GM23248 (cell line): ENCODE measurements around the gene KIF1A. TPM values are rescaled to one million over a fixed set of nuclear protein-coding genes. Genes with fewer than 3 reads are reported as not detected.

Experiments used
- DNase-seq: peaks from one replicate; pipeline ENCODE4 v3.0.0-alpha.2; 2015
- H2AFZ ChIP-seq: fragments of 200-600 bp; sonication (generic); 2 replicates; pipeline ENCODE4 v1.6.1; 2016; ENCODE audit warnings: antibody characterized with exemption
- H3F3A ChIP-seq: fragments of 200-600 bp; sonication (generic); 2 replicates; pipeline ENCODE4 v1.6.1; 2016; ENCODE audit warnings: mild to moderate bottlenecking, antibody characterized with exemption, mixed run types; ENCODE audit not compliant: insufficient read depth
- H3K27ac ChIP-seq: fragments of 200-600 bp; sonication (generic); 2 replicates; pipeline ENCODE4 v1.5.1; 2016; ENCODE audit warnings: mild to moderate bottlenecking
- H3K27me3 ChIP-seq: fragments of 200-600 bp; sonication (generic); replicated peaks from 2 replicates; pipeline ENCODE4 v1.6.1; 2016; ENCODE audit warnings: mild to moderate bottlenecking; ENCODE audit not compliant: insufficient read depth
- H3K36me3 ChIP-seq: fragments of 200-600 bp; sonication (generic); 2 replicates; pipeline ENCODE4 v1.6.1; 2016; ENCODE audit warnings: low read depth, mild to moderate bottlenecking
- H3K4me1 ChIP-seq: fragments of 200-600 bp; sonication (generic); 2 replicates; pipeline ENCODE4 v1.6.1; 2016; ENCODE audit warnings: mild to moderate bottlenecking; ENCODE audit not compliant: insufficient read depth
- H3K4me2 ChIP-seq: fragments of 200-600 bp; sonication (generic); one replicate; pipeline ENCODE4 v1.6.1; 2016; ENCODE audit warnings: mild to moderate bottlenecking; ENCODE audit not compliant: unreplicated experiment
- H3K4me3 ChIP-seq: fragments of 200-600 bp; sonication (generic); 2 replicates; pipeline ENCODE4 v1.5.1; 2016; ENCODE audit warnings: mild to moderate bottlenecking
- H3K79me2 ChIP-seq: fragments of 200-600 bp; sonication (generic); 2 replicates; pipeline ENCODE4 v1.6.1; 2016; ENCODE audit warnings: mild to moderate bottlenecking; ENCODE audit not compliant: insufficient read depth
- H3K9ac ChIP-seq: fragments of 200-600 bp; sonication (generic); 2 replicates; pipeline ENCODE4 v1.6.1; 2016; ENCODE audit warnings: mild to moderate bottlenecking
- H3K9me2 ChIP-seq: fragments of 200-600 bp; sonication (generic); 2 replicates; pipeline ENCODE4 v1.6.1; 2016; ENCODE audit warnings: mixed run types, mild to moderate bottlenecking, moderate library complexity; ENCODE audit not compliant: insufficient read depth
- H3K9me3 ChIP-seq: fragments of 200-600 bp; sonication (generic); one replicate; pipeline ENCODE4 v1.6.1; 2017; ENCODE audit warnings: low read depth
- H4K20me1 ChIP-seq: fragments of 200-600 bp; sonication (generic); 2 replicates; pipeline ENCODE4 v1.6.0; 2016; ENCODE audit not compliant: insufficient read depth
- EZH2 ChIP-seq: fragments of 200-600 bp; sonication (generic); IDR thresholded peaks from 2 replicates; pipeline ENCODE4 v1.6.1; 2018; ENCODE audit warnings: antibody characterized with exemption, mild to moderate bottlenecking; ENCODE audit not compliant: insufficient read depth, poor library complexity, severe bottlenecking
- EZH2phosphoT487 ChIP-seq: fragments of 200-600 bp; sonication (generic); IDR thresholded peaks from 2 replicates; pipeline ENCODE4 v1.6.1; 2018; ENCODE audit warnings: antibody characterized with exemption, moderate library complexity, mild to moderate bottlenecking, low read depth; ENCODE audit not compliant: insufficient read depth
- WGBS, 2 experiments: methylation state at CpG; one replicate each; pipeline ENCODE4 v1.1.6; 2015 to 2017; ENCODE audit warnings: low lambda C conversion rate in 2 of 2, low coverage in 1 of 2; ENCODE audit errors: missing lambda C conversion rate in 2 of 2; 5-methylcytosine and 5-hydroxymethylcytosine counted together
- in situ Hi-C: fragments of 300-500 bp; cut with MboI; formaldehyde crosslinking; loops from 2 replicates; pipeline ENCODE4 v1.15.0; 2020
- polyA plus RNA-seq: library from polyadenylated mRNA; unstranded; fragments of >200 nt; fragmentation: Nextera tagmentation; extraction: Ambion mirVana; gene quantifications from 2 replicates; pipeline ENCODE4 v1.2.1, GENCODE V29; 2016
- total RNA-seq: library from RNA; depleted of rRNA; stranded (reverse); fragments of >200 nt; shearing (Covaris generic); gene quantifications from 2 replicates; pipeline ENCODE4 v1.2.3, GENCODE V29; 2014

Gene KIF1A
- total and polyA plus RNA-seq, 2 experiments from 2014 or later, result under 0.01 to 0.05 TPM

DNA sequence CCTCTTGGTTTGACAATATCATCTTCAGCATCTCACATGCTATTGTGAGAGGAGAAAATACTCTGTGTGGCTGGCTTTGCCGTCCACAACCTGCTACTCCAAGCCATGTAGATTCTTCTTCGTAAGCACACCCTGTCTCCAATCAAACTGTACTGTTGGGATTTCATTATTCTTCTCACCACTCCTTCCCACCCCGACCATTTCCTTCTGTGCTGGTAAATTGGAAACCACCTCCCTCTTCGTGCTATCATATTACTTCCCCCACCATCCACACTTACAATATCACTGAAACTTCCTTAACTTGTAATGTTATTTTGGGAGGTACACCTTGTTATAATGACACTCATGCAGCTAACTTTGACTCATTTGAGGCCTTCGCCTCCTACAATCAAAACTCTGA is 45.4 kb upstream of the KIF1A start:
- no peaks in the 10 kb centered on the region for H3K9me3 ChIP-seq
- no peaks in the 10 kb centered on the region for H3K79me2 ChIP-seq

GRCh38 chr2:240864475-240864874 is 44.5 kb upstream of the KIF1A start:
- no peaks in the 10 kb centered on the region for H3F3A ChIP-seq
- no peaks in the 10 kb centered on the region for H3K4me1 ChIP-seq
- no peak overlapping the region for H3K27ac ChIP-seq
- H4K20me1 ChIP-seq, result no peaks in the 10 kb centered on the region
- no peak overlapping the region for H3K4me3 ChIP-seq
- DNase-seq, result no peak
- WGBS, 2 experiments, result 67 to 72% methylated on average over 3 of the region's 3 CpGs
- H2AFZ ChIP-seq, result no peak overlapping the region
- in situ Hi-C loops, result no loop called here
- TF ChIP-seq EZH2phosphoT487, result no peak
- no peak for TF ChIP-seq EZH2
- no peaks in the 10 kb centered on the region for H3K9me2 ChIP-seq
- H3K27me3 ChIP-seq, result peaks cover 8% of the 10 kb centered on the region
- H3K36me3 ChIP-seq, result no peaks in the 10 kb centered on the region
- no peaks in the 10 kb centered on the region for H3K9me3 ChIP-seq
- H3K79me2 ChIP-seq, result no peaks in the 10 kb centered on the region
- no peak overlapping the region for H3K9ac ChIP-seq
- no peak overlapping the region for H3K4me2 ChIP-seq

More for the DNA sequence above, 45.4 kb upstream of the KIF1A start:
- H2AFZ ChIP-seq, result no peak overlapping the region
- no peak for TF ChIP-seq EZH2
- no peak for TF ChIP-seq EZH2phosphoT487
- no peaks in the 10 kb centered on the region for H3F3A ChIP-seq
- no peak overlapping the region for H3K27ac ChIP-seq
- H3K4me3 ChIP-seq, result no peak overlapping the region
- DNase-seq, result no peak
- no peak overlapping the region for H3K4me2 ChIP-seq
- H4K20me1 ChIP-seq, result no peaks in the 10 kb centered on the region
- H3K9me2 ChIP-seq, result no peaks in the 10 kb centered on the region
- WGBS, 2 experiments, result 62 to 74% methylated on average over 5 of the region's 5 CpGs
- peaks cover 8% of the 10 kb centered on the region for H3K27me3 ChIP-seq
- H3K9ac ChIP-seq, result no peak overlapping the region
- no peaks in the 10 kb centered on the region for H3K36me3 ChIP-seq
- in situ Hi-C loops, result no loop called here
- H3K4me1 ChIP-seq, result no peaks in the 10 kb centered on the region

DNA sequence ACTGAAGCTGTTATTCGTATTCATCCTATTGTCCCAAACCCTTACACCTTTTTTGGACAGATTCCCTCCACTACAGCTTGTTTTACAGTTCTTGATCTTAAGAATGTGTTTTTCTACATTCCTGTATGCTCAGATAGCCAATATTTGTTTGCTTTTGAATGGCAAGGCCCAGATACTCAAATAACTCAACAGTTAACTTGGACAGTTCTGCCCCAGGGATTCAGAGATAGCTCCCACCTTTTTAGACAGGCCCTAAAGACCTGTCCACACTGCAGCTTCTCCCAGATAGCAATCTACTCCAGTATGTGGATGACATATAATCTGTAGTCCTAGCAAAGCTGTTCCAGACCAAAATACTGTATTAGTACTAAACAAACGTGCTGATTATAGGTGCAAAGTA is 41.5 kb upstream of the KIF1A start:
- Histone ChIP-seq H3K4me2 (no peak overlapping the region), H3K27ac (no peak overlapping the region), H3F3A (no peaks in the 10 kb centered on the region), H2AFZ (no peak overlapping the region), H3K36me3 (no peaks in the 10 kb centered on the region), H3K9me2 (no peaks in the 10 kb centered on the region), H3K4me3 (no peak overlapping the region), H3K9ac (no peak overlapping the region), H3K9me3 (no peaks in the 10 kb centered on the region), H3K4me1 (no peaks in the 10 kb centered on the region), H3K27me3 (peaks cover 8% of the 10 kb centered on the region), H3K79me2 (no peaks in the 10 kb centered on the region), H4K20me1 (no peaks in the 10 kb centered on the region)
- DNase-seq, result no peak
- no peak for TF ChIP-seq EZH2
- whole genome bisulfite sequencing, 2 experiments, result 66 to 77% methylated on average over 2 of the region's 2 CpGs
- in situ Hi-C loops, result no loop called here

DNA sequence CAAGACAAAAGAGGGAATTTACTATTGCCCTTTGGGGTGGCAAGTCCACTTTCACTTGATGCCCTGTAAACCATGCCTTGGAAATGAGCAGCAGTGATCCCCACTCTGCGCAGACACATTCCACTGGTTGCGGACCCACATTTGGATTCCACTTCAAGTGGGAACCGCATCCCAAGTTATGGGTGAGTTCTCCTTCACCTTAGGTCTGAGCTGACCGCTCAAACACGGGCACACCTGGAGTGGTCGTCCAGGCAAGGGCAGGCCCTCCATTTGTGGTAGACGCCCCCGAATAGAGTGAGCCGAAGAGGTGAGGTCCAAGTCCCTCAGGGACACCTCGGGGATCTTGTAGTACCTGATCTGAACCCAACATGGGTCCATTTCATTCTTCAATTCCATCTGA is 38.9 kb upstream of the KIF1A start:
- no peak for DNase-seq
- Histone ChIP-seq H4K20me1 (no peaks in the 10 kb centered on the region), H3K4me2 (no peak overlapping the region), H3K9me3 (no peaks in the 10 kb centered on the region), H3K27ac (no peak overlapping the region), H2AFZ (no peak overlapping the region), H3K79me2 (no peaks in the 10 kb centered on the region), H3K27me3 (no peaks in the 10 kb centered on the region; the same call in 1 of the 2 replicates), H3K9ac (no peak overlapping the region), H3K36me3 (no peaks in the 10 kb centered on the region), H3K4me3 (no peak overlapping the region), H3K9me2 (no peaks in the 10 kb centered on the region), H3F3A (no peaks in the 10 kb centered on the region), H3K4me1 (no peaks in the 10 kb centered on the region)
- in situ Hi-C loops, result no loop called here
- TF ChIP-seq EZH2phosphoT487 (no peak), EZH2 (no peak)
- WGBS, 2 experiments, result 73 to 76% methylated on average over 9 to 10 of the region's 10 CpGs

- WGBS, 2 experiments, result 88 to 89% methylated on average over 13 of the region's 13 CpGs
- no peak overlapping the region for H3K4me3 ChIP-seq
- no peaks in the 10 kb centered on the region for H3K9me3 ChIP-seq
- no peaks in the 10 kb centered on the region for H3F3A ChIP-seq
- no peak overlapping the region for H3K4me2 ChIP-seq
- H3K79me2 ChIP-seq, result no peaks in the 10 kb centered on the region
- no peak overlapping the region for H3K9ac ChIP-seq
- TF ChIP-seq EZH2 (no peak), EZH2phosphoT487 (no peak)
- in situ Hi-C loops, result no loop called here
- H4K20me1 ChIP-seq, result no peaks in the 10 kb centered on the region
- H3K27me3 ChIP-seq, result no peaks in the 10 kb centered on the region; the same call in 1 of the 2 replicates
- no peaks in the 10 kb centered on the region for H3K9me2 ChIP-seq
- H3K4me1 ChIP-seq, result no peaks in the 10 kb centered on the region
- no peak overlapping the region for H2AFZ ChIP-seq
- H3K36me3 ChIP-seq, result no peaks in the 10 kb centered on the region
- no peak for DNase-seq
- no peak overlapping the region for H3K27ac ChIP-seq
These were observed 38.3 kb upstream of the KIF1A start for GRCh38 chr2:240858321-240858720.
